Measurements from ENCODE around the gene SDK1.

The SDK1 gene

DNA sequence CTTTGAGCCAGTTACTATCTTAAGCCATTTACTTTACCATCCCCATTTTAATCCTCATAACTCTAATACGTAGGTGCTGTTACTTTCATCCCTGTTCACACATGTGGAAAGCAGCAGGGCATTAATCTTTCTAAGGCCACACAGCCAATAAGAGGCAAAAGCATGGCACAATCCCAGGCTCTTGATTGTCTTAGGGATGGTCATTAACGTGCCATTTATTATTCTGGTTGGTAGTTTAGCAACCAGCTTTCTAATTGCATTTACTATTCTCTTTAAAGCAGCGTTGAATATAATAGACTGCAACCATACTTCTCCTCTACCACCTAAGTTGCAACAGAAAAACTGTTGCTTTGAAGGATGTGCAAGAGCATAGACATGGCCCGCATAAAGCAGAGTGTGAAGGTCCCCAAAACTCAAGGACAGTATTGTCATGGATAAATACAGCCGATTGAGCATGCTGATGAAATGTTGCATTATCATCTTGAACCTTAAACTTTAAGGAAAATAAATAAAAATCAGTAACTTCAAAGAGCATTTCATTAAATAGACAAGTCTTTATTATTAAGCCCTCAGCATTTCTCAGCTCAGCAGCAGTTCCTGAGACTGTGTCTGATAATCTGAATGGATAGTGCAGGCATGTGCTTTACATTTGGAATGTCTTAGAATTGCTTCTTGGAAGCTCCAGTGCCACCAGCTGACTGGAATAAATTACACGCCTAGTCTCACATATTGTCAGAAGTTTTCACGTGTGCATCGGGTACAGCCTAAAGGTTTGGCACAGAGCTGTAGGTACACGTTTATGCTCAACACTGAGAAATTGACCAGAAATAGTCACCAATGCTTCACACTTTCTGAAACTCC, 467.1 kb downstream of the SDK1 start:
- no peak for TF ChIP-seq CTCF (IDR thresholded peaks at IDR 0.05; ENCODE audit: low read depth, low read length, missing control alignments)
- no peak overlapping the region for H3K4me3 ChIP-seq (ENCODE audit: low read depth, low read length)
- DNase-seq (ENCODE audit: low read depth) = no peak

GRCh38 chr7:3771906-3772305, 470.9 kb downstream of the SDK1 start:
- no peak overlapping the region for H3K4me3 ChIP-seq (ENCODE audit: low read depth, low read length)
- TF ChIP-seq CTCF (IDR thresholded peaks at IDR 0.05; ENCODE audit: low read depth, low read length, missing control alignments) = no peak
- DNase-seq (ENCODE audit: low read depth) = no peak

DNA sequence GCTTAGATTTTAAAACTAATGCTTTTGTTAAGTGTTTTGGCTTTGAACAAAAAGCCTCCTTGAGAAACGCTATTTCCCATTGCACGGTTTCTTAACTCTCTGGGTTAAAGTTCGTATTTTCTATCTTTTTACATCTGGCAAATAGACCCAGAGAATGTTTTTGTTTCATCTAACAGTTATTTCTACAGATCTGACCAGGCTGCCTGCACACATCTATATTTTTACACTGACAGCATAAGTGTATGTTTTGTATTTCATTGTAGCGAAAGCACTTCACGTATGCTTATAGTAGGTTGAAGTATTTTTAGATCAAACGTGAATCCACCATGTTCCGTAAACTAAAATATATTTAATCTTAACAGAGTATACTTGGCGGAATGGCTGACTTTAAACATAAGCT, 477.3 kb downstream of the SDK1 start:
- no peak for TF ChIP-seq CTCF (IDR thresholded peaks at IDR 0.05; ENCODE audit: low read depth, low read length, missing control alignments)
- no peak overlapping the region for H3K4me3 ChIP-seq (ENCODE audit: low read depth, low read length)
- no peak for DNase-seq (ENCODE audit: low read depth)

GRCh38 chr7:3780016-3780415, 479.0 kb downstream of the SDK1 start:
- TF ChIP-seq CTCF (IDR thresholded peaks at IDR 0.05; ENCODE audit: low read depth, low read length, missing control alignments) = no peak
- no peak for DNase-seq (ENCODE audit: low read depth)
- H3K4me3 ChIP-seq (ENCODE audit: low read depth, low read length) = no peak overlapping the region

DNA sequence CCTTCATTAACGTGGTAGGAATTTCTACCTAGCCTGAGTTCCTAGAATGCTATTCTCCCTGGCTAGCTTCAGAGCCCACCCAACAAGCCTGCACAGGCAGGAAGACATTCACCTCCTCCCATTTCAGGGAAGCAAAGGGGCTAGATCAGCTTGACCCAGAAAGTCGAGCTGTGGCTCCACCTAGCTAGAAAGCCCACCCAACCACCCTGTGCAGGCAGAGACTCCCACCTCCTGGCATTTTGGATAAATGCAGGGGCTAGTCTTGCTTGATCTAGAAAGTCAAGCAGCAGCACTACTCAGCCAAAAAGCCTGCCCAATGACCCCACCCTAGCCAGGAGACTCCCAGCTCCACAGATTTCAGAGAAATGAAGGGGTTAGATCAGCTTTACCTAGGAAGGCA, 479.5 kb downstream of the SDK1 start:
- TF ChIP-seq CTCF (IDR thresholded peaks at IDR 0.05; ENCODE audit: low read depth, low read length, missing control alignments) = no peak
- no peak for DNase-seq (ENCODE audit: low read depth)
- no peak overlapping the region for H3K4me3 ChIP-seq (ENCODE audit: low read depth, low read length)

GRCh38 chr7:3781607-3782006, 480.6 kb downstream of the SDK1 start:
- H3K4me3 ChIP-seq (ENCODE audit: low read depth, low read length) = no peak overlapping the region
- TF ChIP-seq CTCF (IDR thresholded peaks at IDR 0.05; ENCODE audit: low read depth, low read length, missing control alignments) = no peak
- DNase-seq (ENCODE audit: low read depth) = no peak

DNA sequence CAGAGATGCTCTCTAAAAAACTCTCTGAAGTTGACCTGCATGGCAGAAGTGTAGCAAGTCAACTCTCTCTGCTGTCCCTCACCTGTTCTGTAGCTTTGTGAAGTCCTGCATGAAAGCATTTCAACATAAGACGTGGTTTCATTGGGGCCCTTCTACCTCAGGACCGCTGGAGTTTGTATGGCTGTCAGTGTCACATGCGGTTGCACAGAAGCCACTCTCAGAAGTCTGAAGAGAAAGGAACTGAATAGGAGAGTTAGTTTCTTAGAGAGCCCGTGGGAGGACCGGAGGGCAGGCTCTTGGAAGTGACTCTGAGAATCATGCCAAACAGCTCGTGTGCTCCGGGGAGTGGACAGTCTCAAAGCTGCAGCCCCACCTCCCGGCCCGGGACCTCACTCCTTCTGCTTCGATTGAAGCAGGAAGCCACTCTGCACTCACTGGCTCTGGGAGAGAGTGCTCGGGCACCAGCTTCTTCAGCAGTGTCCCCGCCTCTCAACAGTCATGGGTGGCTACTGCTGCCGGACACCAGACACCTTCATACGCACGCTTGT, 486.7 kb downstream of the SDK1 start:
- DNase-seq (ENCODE audit: low read depth) = no peak
- H3K4me3 ChIP-seq (ENCODE audit: low read depth, low read length) = no peak overlapping the region
- no peak for TF ChIP-seq CTCF (IDR thresholded peaks at IDR 0.05; ENCODE audit: low read depth, low read length, missing control alignments)
